Thoracic aorta endothelial cell (primary cell): ENCODE measurements around the gene STAMBPL1. TPM values are rescaled to one million over a fixed set of nuclear protein-coding genes. Genes with fewer than 3 reads are reported as not detected.

Experiments
- total RNA-seq: library from RNA; depleted of rRNA; stranded (reverse); fragments of >200 nt; gene quantifications from 2 replicates; pipeline ENCODE4 v1.2.3, GENCODE V29; 2012

The STAMBPL1 gene
- 1.9 and 6.5 TPM in 2 replicates for total RNA-seq

GRCh38 chr10:88879534-88880281 is at the start of gene STAMBPL1:
Gene STAMBPL1 (plus strand): TSS chr10:88880245. CDS start chr10:88901709, 21,464 bp downstream.

GRCh38 chr10:88851706-88852105 is 28.3 kb upstream of the STAMBPL1 start, which contains the start of gene ANKRD22:
Gene ANKRD22 (minus strand): TSS chr10:88851844. CDS start chr10:88851607, 237 bp downstream.

GRCh38 chr10:88952647-88953111 is 72.6 kb downstream of the STAMBPL1 start, which contains the start of gene ACTA2:
Gene ACTA2 (minus strand): TSS chr10:88952773. CDS start chr10:88948930, 3,843 bp downstream.

Other genes starting within 250 kb of the STAMBPL1 start
- gene LIPF, start 215.8 kb upstream of the STAMBPL1 start, total RNA-seq, result not detected in 2 replicates
- not detected in 2 replicates for gene LIPK, start 174.0 kb upstream of the STAMBPL1 start, total RNA-seq
- not detected in 2 replicates for gene LIPN, start 120.2 kb upstream of the STAMBPL1 start, total RNA-seq
- gene LIPM, start 77.5 kb upstream of the STAMBPL1 start, total RNA-seq, result not detected in 2 replicates
- not detected in 2 replicates for gene ANKRD22, start 28.4 kb upstream of the STAMBPL1 start, total RNA-seq
- gene ACTA2, start 72.5 kb downstream of the STAMBPL1 start, total RNA-seq, result 26.8 and 29.8 TPM in 2 replicates
- gene FAS, start 110.6 kb downstream of the STAMBPL1 start, total RNA-seq, result 24.3 and 28.2 TPM in 2 replicates